A673 (cell line): ENCODE data around the gene NPC1. TPM values are rescaled to one million over a fixed set of nuclear protein-coding genes. Genes with fewer than 3 reads are reported as not detected.

Source experiments
- BruUV-seq: library from RNA; stranded (reverse); fragments of 400-500 nt; replicated peaks from 2 replicates; lab custom pipeline; 2021; lab: Mats Ljungman, UMichigan
- CTCF ChIA-PET: fragments of 300-600 bp; sonication (Branson Sonifier 250); formaldehyde crosslinking; loops from one replicate; lab custom pipeline; 2022; ENCODE audit warnings: antibody characterized with exemption; lab: Charles Lee
- POLR2A ChIA-PET: fragments of 300-600 bp; sonication (Branson Sonifier 250); formaldehyde crosslinking; loops from one replicate; lab custom pipeline; 2022; ENCODE audit warnings: antibody characterized with exemption; ENCODE audit not compliant: low non-redundant PET; lab: Charles Lee
- DNase-seq: peaks from one replicate; pipeline ENCODE4 v3.0.0-alpha.2; 2015; ENCODE audit warnings: low spot score
- H3K27ac ChIP-seq: fragments of 200-600 bp; sonication (generic); 2 replicates; pipeline ENCODE4 v1.5.1; 2016; ENCODE audit warnings: mixed run types, low read depth, mild to moderate bottlenecking, mixed read lengths, antibody characterized with exemption, low read length; ENCODE audit not compliant: poor library complexity, severe bottlenecking
- H3K27me3 ChIP-seq: fragments of 200-600 bp; sonication (generic); replicated peaks from 2 replicates; pipeline ENCODE4 v1.6.1; 2017; ENCODE audit warnings: mixed run types, low read depth, mild to moderate bottlenecking, mixed read lengths, antibody characterized with exemption, low read length; ENCODE audit not compliant: insufficient read depth, poor library complexity
- H3K36me3 ChIP-seq: fragments of 200-600 bp; sonication (generic); 2 replicates; pipeline ENCODE4 v1.6.1; 2016; ENCODE audit warnings: mixed run types, mild to moderate bottlenecking, mixed read lengths, antibody characterized with exemption, low read length; ENCODE audit not compliant: insufficient read depth, poor library complexity, severe bottlenecking
- H3K4me1 ChIP-seq: fragments of 200-600 bp; sonication (generic); 2 replicates; pipeline ENCODE4 v1.6.1; 2017; ENCODE audit warnings: mixed run types, mild to moderate bottlenecking, mixed read lengths, antibody characterized with exemption, low read length; ENCODE audit not compliant: insufficient read depth, poor library complexity, severe bottlenecking
- H3K4me3 ChIP-seq: fragments of 200-600 bp; sonication (generic); 2 replicates; pipeline ENCODE4 v1.5.1; 2016; ENCODE audit warnings: low read depth, mixed run types, mild to moderate bottlenecking, mixed read lengths, low read length; ENCODE audit not compliant: poor library complexity, severe bottlenecking
- H3K9me3 ChIP-seq: fragments of 200-600 bp; sonication (generic); 2 replicates; pipeline ENCODE4 v1.6.1; 2016; ENCODE audit warnings: mixed run types, low read depth, mild to moderate bottlenecking, mixed read lengths, antibody characterized with exemption, low read length; ENCODE audit not compliant: poor library complexity, severe bottlenecking
- EZH2 ChIP-seq: fragments of 200-600 bp; sonication (generic); IDR thresholded peaks from 2 replicates; pipeline ENCODE4 v1.6.1; 2017; ENCODE audit warnings: borderline replicate concordance, low read depth, mild to moderate bottlenecking, mixed read lengths, antibody characterized with exemption, low read length; ENCODE audit not compliant: poor library complexity, severe bottlenecking
- intact Hi-C: fragments of 100-400 bp; cut with micrococcal nuclease; formaldehyde crosslinking; loops from one replicate; pipeline ENCODE4 v1.10.0; 2022; ENCODE audit not compliant: unreplicated experiment
- total RNA-seq: library from RNA; stranded (reverse); gene quantifications from 2 replicates; pipeline ENCODE4 v1.2.3, GENCODE V29; 2021
- TF ChIP-seq, protein P1 (sequence below): fragments of 300-800, 200-600 bp; sonication (generic); conservative IDR thresholded peaks from 2 replicates; pipeline ENCODE4 v1.5.1; 2017; ENCODE audit warnings: low read depth, mild to moderate bottlenecking, antibody characterized with exemption, low read length, moderate library complexity, mixed read lengths

Gene NPC1
- total RNA-seq, 1 experiment from 2014 or later = 53.0 TPM

- CTCF ChIA-PET = no interaction called here
- H3K36me3 ChIP-seq = peaks cover 56% of the 10 kb centered on the region
- no peak overlapping the region for H3K27ac ChIP-seq
- POLR2A ChIA-PET = no interaction called here
- DNase-seq = no peak
- TF ChIP-seq EZH2 = no peak
- TF ChIP-seq, protein P1, sequence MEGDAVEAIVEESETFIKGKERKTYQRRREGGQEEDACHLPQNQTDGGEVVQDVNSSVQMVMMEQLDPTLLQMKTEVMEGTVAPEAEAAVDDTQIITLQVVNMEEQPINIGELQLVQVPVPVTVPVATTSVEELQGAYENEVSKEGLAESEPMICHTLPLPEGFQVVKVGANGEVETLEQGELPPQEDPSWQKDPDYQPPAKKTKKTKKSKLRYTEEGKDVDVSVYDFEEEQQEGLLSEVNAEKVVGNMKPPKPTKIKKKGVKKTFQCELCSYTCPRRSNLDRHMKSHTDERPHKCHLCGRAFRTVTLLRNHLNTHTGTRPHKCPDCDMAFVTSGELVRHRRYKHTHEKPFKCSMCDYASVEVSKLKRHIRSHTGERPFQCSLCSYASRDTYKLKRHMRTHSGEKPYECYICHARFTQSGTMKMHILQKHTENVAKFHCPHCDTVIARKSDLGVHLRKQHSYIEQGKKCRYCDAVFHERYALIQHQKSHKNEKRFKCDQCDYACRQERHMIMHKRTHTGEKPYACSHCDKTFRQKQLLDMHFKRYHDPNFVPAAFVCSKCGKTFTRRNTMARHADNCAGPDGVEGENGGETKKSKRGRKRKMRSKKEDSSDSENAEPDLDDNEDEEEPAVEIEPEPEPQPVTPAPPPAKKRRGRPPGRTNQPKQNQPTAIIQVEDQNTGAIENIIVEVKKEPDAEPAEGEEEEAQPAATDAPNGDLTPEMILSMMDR = no peak
- no peaks in the 10 kb centered on the region for H3K4me1 ChIP-seq
- H3K27me3 ChIP-seq = no peaks in the 10 kb centered on the region
- intact Hi-C loops = no loop called here
- no TSS peak for BruUV-seq
- no peaks in the 10 kb centered on the region for H3K9me3 ChIP-seq
- H3K4me3 ChIP-seq = no peak overlapping the region
These were observed 39.0 kb downstream of the NPC1 start for GRCh38 chr18:23547306-23547705.

- intact Hi-C loops = no loop called here
- DNase-seq = no peak
- Histone ChIP-seq H3K36me3 (peaks cover 61% of the 10 kb centered on the region), H3K4me1 (no peaks in the 10 kb centered on the region), H3K27ac (no peak overlapping the region), H3K9me3 (no peaks in the 10 kb centered on the region), H3K4me3 (no peak overlapping the region), H3K27me3 (no peaks in the 10 kb centered on the region)
- TF ChIP-seq, protein P1 = no peak
- TF ChIP-seq EZH2 = no peak
- no TSS peak for BruUV-seq
- ChIA-PET POLR2A (no interaction called here), CTCF (no interaction called here)
These were observed 41.0 kb downstream of the NPC1 start for GRCh38 chr18:23545247-23545789.

GRCh38 chr18:23542461-23542860 is 43.8 kb downstream of the NPC1 start:
- CTCF ChIA-PET = no interaction called here
- Histone ChIP-seq H3K36me3 (peaks cover 83% of the 10 kb centered on the region), H3K9me3 (no peaks in the 10 kb centered on the region), H3K27ac (no peak overlapping the region), H3K27me3 (no peaks in the 10 kb centered on the region), H3K4me1 (no peaks in the 10 kb centered on the region), H3K4me3 (no peak overlapping the region)
- intact Hi-C loops = no loop called here
- DNase-seq = no peak
- POLR2A ChIA-PET = no interaction called here
- no TSS peak for BruUV-seq
- TF ChIP-seq EZH2 = no peak
- TF ChIP-seq, protein P1 = no peak
